Skeletal muscle cell (primary cell): ENCODE data around the gene ARF5.

Source experiments
- DNase-seq: peaks from one replicate; pipeline ENCODE4 v3.0.0-alpha.2; 2010; ENCODE audit warnings: low read depth
- H3K4me3 ChIP-seq: 2 replicates; pipeline ENCODE4 v1.5.1; 2011; ENCODE audit warnings: low read depth, mild to moderate bottlenecking, control low read depth, low read length, moderate library complexity

The ARF5 gene

GRCh38 chr7:127586346-127586745 lies 1.9 kb upstream of the ARF5 start:
- H3K4me3 ChIP-seq = no peak overlapping the region
- DNase-seq = no peak

DNA sequence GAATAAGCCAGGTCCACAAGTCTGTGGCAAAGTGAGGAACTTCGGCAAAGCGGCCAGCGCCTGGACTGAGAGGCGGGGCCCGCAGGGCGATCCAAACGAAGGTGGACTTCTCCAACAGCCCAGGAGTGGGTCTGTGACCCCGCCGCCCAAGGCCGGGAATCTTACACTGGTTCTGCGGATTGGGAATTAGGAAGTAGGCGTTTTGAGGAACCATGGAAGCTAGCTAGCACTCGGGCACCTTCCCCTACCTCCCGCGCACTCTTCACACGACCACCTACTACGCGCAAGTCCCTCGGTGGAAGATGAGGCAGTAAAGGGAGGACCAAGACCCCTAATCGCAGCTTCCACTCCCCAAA lies 570 bp upstream of the ARF5 start:
- DNase-seq = no peak

GRCh38 chr7:127588697-127589482 lies 679 bp downstream of the ARF5 start:
- no peak for DNase-seq
- peak overlapping the region; percentile 96 for H3K4me3 ChIP-seq

More for the DNA sequence above, 570 bp upstream of the ARF5 start:
- peak overlapping the region; percentile 96 for H3K4me3 ChIP-seq

DNA sequence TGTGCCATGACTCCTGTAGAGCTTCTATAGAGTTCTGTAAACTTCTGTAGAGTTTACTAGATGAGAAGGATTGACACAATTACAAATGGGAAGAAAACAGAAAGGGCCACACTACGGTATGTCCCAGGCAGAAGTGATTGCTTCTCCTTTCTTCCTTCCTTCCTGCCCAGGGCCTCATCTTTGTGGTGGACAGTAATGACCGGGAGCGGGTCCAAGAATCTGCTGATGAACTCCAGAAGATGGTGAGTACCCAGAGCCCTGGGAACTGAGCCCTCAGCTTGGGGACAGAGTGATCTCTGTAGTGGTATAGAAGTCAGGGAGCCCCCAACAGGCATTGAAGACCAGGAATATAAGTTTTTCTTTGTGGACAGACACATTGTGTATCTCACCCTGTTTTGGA lies 1.7 kb downstream of the ARF5 start:
- no peak for DNase-seq
- H3K4me3 ChIP-seq = no peak overlapping the region

DNA sequence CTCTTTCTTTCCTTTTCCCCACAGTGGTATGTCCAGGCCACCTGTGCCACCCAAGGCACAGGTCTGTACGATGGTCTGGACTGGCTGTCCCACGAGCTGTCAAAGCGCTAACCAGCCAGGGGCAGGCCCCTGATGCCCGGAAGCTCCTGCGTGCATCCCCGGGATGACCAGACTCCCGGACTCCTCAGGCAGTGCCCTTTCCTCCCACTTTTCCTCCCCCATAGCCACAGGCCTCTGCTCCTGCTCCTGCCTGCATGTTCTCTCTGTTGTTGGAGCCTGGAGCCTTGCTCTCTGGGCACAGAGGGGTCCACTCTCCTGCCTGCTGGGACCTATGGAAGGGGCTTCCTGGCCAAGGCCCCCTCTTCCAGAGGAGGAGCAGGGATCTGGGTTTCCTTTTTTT lies 3.0 kb downstream of the ARF5 start:
- DNase-seq = no peak
- H3K4me3 ChIP-seq = no peak overlapping the region

DNA sequence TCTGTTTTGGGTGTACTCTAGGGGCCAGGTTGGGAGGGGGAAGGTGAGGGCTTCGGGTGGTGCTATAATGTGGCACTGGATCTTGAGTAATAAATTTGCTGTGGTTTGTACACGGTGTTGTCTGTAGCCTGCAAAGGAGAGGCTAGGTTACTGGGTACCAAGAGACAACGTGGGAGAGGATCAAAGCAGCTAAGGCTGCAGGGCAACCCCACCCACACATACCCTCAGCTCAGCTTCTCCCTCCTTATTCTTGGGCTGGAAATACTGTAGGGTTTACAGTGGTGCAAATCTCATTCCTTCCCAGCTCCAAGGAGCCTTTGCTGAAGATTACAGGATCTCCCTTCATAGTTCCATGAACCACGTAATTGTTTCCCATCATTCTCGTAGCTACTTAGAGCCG lies 3.4 kb downstream of the ARF5 start:
- no peak for DNase-seq
- no peak overlapping the region for H3K4me3 ChIP-seq

- DNase-seq = no peak
- no peak overlapping the region for H3K4me3 ChIP-seq
Measured at GRCh38 chr7:127592550-127592949, 4.3 kb downstream of the ARF5 start.

DNA sequence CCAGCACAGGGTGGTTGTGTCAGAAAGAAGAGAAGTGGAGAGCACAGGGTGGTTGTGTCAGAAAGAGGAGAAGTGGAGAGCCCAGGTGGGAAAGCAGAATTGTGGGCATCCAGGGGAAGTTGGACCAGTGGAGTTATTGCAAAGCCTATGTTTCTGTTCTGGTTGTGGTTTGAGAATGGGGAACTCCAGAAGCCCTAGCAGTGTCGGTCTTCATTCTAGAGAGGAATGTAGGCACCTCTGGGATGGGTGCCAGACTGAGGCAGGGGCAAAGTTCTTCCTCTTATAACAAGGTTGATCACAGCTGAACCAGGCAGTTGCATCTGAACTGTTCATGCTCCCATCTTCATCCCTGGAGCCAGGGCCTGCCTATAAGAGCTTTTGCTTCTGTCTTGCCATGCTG lies 6.3 kb downstream of the ARF5 start:
- no peak overlapping the region for H3K4me3 ChIP-seq
- DNase-seq = no peak

- no peak for DNase-seq
- no peak overlapping the region for H3K4me3 ChIP-seq
Measured at GRCh38 chr7:127595737-127596136, 7.5 kb downstream of the ARF5 start.

DNA sequence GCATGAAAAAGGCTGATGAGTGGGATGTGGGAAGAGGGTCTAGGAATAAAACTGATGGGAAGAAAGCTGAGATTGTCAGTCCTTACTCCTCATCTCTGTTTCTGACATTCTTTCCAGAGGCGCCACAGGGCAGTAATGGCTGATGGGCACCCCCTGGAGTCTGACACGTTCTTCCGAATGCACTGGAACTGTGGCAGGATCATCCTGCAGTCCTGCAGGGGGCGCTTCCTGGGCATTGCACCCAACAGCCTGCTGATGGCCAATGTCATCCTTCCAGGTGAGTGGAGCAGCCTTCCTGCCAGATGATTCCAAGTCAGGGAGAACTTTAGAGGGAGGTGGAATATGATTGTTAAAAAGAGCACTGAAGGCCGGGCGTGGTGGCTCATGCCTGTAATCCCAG lies 10.1 kb downstream of the ARF5 start:
- no peak overlapping the region for H3K4me3 ChIP-seq
- no peak for DNase-seq

DNA sequence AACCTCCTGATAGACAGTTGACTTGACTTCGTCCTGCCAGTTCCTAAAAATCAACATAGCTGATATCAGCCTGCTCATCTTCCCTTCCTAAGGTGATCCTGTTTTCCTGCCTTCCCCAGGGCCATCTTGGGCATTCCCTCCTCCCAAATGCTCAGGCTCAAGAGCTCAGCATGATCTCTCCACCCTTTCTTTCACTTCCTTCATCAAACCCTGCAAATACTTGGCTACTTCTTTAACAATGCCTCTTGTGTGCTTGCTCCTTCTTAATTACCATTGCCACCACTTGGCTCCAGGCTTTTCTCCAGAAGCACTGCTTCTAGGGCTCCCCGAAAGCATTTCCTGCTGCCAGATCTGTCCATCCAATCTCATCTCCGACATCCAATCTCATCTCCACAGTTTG lies 12.7 kb downstream of the ARF5 start:
- no peak overlapping the region for H3K4me3 ChIP-seq
- no peak for DNase-seq

DNA sequence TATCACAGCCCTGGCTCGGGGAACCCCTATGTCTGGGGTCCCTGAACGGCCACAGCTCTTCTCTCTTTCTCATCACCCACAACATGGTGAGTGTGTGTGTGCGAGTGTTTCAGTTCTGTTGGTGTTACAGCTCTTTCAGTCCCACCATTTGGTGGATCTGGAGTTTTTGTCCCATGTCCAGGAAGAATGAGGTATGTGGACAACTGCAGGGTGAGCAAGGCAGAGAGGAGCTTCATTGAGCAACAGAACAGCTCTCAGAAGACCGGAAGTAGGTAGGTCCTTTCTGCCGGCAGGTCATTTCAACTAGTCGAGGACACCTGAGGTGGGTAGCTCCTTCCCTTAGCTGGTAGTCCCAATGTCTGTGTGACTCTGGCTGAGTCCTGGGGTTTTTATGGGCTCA lies 20.2 kb downstream of the ARF5 start:
- no peak overlapping the region for H3K4me3 ChIP-seq
- no peak for DNase-seq

DNA sequence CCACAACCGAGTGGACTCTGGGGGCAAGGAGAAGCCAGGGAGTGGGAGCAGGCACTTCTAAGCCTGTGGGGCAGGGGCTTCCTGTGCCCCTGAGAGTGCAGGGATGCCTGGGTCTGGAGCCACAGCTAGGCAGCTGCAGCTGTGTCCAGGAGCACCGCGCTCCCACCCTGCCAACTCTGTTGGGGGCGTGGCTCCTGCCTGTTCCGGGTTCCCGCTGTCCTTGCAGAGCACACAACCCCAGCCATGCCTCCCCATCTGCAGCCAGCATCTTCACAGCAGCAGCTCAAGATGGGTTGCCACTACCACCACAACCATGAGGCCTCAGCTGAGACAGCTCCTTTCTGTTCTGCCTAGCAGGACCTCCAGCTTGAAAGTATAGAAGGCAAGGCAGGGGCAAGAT lies 21.1 kb downstream of the ARF5 start:
- no peak overlapping the region for H3K4me3 ChIP-seq
- no peak for DNase-seq

GRCh38 chr7:127612263-127612662 lies 24.1 kb downstream of the ARF5 start:
- no peak overlapping the region for H3K4me3 ChIP-seq
- DNase-seq = no peak

GRCh38 chr7:127616724-127617123 lies 28.5 kb downstream of the ARF5 start:
- DNase-seq = no peak
- no peak overlapping the region for H3K4me3 ChIP-seq

GRCh38 chr7:127618042-127618441 lies 29.8 kb downstream of the ARF5 start, which contains the start of gene PAX4:
Gene PAX4 (minus strand): TSS chr7:127618142. CDS start chr7:127615928, 2,214 bp downstream.
- H3K4me3 ChIP-seq = no peak within 1 kb of the TSS
- no peak for DNase-seq

- no peak overlapping the region for H3K4me3 ChIP-seq
- no peak for DNase-seq
Measured at GRCh38 chr7:127618775-127619174, 30.6 kb downstream of the ARF5 start.

DNA sequence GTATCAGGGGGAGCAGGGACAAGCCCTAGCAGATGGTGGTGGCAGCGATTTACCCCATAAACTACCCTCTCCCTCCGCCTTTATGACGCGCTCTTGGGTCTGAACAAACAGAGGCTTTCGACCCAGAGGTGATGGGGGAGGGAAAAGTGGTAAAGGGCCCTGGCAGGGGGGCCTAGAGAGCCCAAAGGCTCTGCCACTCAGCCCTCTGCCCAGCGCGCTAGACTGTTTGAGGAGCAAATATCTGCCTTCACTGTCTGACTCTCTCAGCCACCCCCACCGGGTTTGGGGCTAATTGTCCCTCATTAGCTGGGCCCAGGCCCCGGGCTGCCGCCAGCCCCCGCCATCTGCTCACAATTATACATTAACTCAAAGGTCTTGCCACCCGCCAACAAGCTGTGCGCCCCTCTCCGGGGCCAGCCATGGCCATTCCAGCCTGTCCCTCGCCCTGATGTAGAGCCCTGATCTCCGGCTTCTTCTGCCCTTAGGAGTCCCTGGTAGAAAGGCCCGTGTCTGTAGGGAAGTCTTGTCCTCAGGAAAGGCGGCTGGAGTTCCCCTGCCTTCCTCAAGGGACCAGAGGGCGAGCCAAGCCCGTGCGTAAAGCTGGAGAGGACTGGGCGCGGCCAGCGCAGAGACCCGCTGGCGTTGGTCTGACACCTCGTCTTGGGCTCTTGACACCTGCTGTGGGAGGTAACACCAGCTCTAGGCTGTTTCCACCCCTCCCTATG lies 31.6 kb downstream of the ARF5 start:
- no peak for DNase-seq
- H3K4me3 ChIP-seq = no peak overlapping the region

DNA sequence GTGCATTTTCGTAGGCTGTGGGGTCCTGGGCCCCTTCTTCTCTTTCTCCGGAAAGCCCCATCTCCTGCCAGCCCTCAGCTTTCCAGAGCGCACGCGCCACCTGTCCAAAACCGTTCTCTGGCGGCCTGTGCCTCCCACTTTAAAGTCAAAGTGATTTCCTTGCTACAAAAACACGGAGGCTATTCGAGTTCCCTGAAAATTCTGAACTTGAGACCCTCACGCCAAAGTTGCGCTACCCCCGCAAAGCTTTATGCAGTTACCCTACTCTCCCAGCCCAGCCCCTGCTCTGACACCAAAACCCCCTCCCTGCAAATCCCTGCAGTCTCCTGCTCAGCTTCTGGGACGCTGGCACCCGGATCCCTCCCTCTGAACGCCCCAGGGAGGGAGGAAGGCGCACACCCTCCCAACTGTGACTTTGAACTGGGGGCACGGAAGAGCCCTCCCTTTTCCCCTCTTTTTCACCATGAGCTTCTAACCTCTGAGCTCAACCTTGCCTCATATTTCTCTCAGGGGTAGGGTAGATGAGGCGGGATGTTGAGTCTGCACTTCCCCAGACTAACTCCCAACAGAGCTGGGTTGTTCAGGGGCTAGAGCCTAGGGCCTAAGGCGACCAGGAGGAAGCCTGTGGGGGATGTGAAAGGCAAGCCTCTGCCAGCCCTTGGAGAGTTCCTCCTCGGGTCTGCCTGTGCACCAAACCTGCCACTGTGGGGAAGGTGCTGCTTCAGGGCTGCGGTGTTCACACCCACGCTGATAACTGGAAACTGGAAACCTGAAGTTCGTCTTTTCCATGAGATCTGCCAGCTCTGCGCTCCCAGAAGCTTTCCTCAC lies 32.4 kb downstream of the ARF5 start:
- no peak for DNase-seq
- no peak overlapping the region for H3K4me3 ChIP-seq

GRCh38 chr7:127625331-127625730 lies 37.1 kb downstream of the ARF5 start:
- H3K4me3 ChIP-seq = no peak overlapping the region
- no peak for DNase-seq
